Sigmoid colon (tissue), 7 donors: ENCODE results near the gene TNFAIP8. TPM values are rescaled to one million over a fixed set of nuclear protein-coding genes. Genes with fewer than 3 reads are reported as not detected.

Source experiments
- DNase-seq: peaks from one replicate; pipeline ENCODE4 v3.0.0-alpha.2; 2019
- H3K27ac ChIP-seq, 4 donors: fragments of 200-600 bp; sonication (generic); one replicate each; pipeline ENCODE4 v1.5.1; 2016 to 2019; ENCODE audit warnings: mild to moderate bottlenecking in 1 of 4
- H3K27me3 ChIP-seq, 3 donors: fragments of 200-600 bp; sonication (generic); one replicate each; pipeline ENCODE4 v1.5.1; 2019; ENCODE audit warnings: mild to moderate bottlenecking in 1 of 3
- H3K36me3 ChIP-seq, 4 donors: fragments of 200-600 bp; sonication (generic); one replicate each; pipeline ENCODE4 v1.5.1; 2016 to 2019
- H3K4me1 ChIP-seq, 4 donors: fragments of 200-600 bp; sonication (generic); one replicate each; pipeline ENCODE4 v1.5.1; 2017 to 2019
- H3K4me3 ChIP-seq, 4 donors: fragments of 200-600 bp; sonication (generic); one replicate each; pipeline ENCODE4 v1.5.1; 2017 to 2019; ENCODE audit warnings: mild to moderate bottlenecking in 2 of 4, moderate library complexity in 1 of 4
- H3K9me3 ChIP-seq, 4 donors: fragments of 200-600 bp in 3 of 4; sonication (generic) in 3 of 4; one replicate each; pipeline versions ENCODE4 v1.5.1 to v1.6.1; 2013 to 2019
- EP300 ChIP-seq, 4 donors: sonication (generic); formaldehyde crosslinking; IDR thresholded peaks; one replicate each; pipeline ENCODE4 v1.6.1; 2017; ENCODE audit warnings: antibody characterized with exemption in 4 of 4
- POLR2A ChIP-seq, 2 donors: fragments of 450-650 bp; IDR thresholded peaks; one replicate each; pipeline ENCODE4 v1.6.1; 2016; ENCODE audit warnings: antibody characterized with exemption in 2 of 2, mild to moderate bottlenecking in 2 of 2, moderate library complexity in 2 of 2
- POLR2AphosphoS5 ChIP-seq, 4 donors: sonication (generic); formaldehyde crosslinking; IDR thresholded peaks; one replicate each; pipeline ENCODE4 v1.6.1; 2017; ENCODE audit warnings: antibody characterized with exemption in 4 of 4
- WGBS, 2 donors: extraction: QIAGEN DNeasy Blood & Tissue Kit; methylation state at CpG; one replicate each; pipeline ENCODE4 v1.1.7; 2013; 5-methylcytosine and 5-hydroxymethylcytosine counted together
- intact Hi-C: fragments of 100-400 bp; cut with DNase I; formaldehyde crosslinking; loops from one replicate; pipeline ENCODE4 v1.15.1; 2023
- polyA plus RNA-seq, 3 donors: library from polyadenylated mRNA; stranded (reverse); fragments of 200-250 nt; gene quantifications; one replicate each; pipeline ENCODE4 v1.2.3, GENCODE V29; 2013
- total RNA-seq, 4 donors: library from RNA; depleted of rRNA; stranded (reverse); fragments of >200 nt; gene quantifications; one replicate each; pipeline ENCODE4 v1.1.0, GENCODE V29; 2016
- TF ChIP-seq, protein P1 (sequence below), 4 experiments: fragments of 450-650 bp in 3 of 4; fragments of 200-600 bp in 1 of 4; IDR thresholded peaks; one replicate each; pipeline ENCODE4 v1.5.1; 2016 to 2019; ENCODE audit warnings: antibody characterized with exemption in 4 of 4, mild to moderate bottlenecking in 3 of 4, moderate library complexity in 2 of 4
- donor health status: healthy with polysubstance abuse.
- donor health status: Bipolar disorder and iron deficiency.
- donor health status: healthy.

The TNFAIP8 gene
- total and polyA plus RNA-seq, 7 donors: 6.9 to 55.8 (median 14.8) TPM

DNA sequence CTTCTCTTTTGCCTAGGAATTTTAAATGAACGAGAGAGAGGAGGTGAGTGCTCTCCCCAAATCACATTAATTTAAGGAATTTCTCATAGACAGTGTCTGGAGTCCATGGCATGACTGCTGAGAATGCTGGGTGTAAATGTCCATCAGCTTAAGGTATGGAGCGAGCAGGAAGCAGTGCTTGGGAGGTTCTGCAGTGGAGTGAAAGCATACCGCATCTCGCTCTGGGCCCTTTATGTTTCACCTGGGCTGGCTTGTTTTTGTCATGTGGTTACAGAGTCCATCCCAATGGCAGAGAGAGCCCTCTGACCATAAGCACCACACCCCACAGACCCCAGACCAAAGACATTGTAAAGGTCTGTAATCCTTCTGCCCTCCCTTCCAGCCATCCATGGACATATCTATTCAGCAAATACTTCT is 20.6 kb upstream of the TNFAIP8 start:
- Histone ChIP-seq H3K9me3 (no peaks in the 10 kb centered on the region), H3K27me3 (no peaks in the 10 kb centered on the region), H3K36me3 (no peaks in the 10 kb centered on the region), H3K4me3 (no peak overlapping the region), H3K27ac (peak overlapping the region in 2 of 4 donors; percentile 39 to 51), H3K4me1 (peaks cover 0 to 33% (median 21%) of the 10 kb centered on the region in 4 donors)
- no peak for DNase-seq
- 80 to 90% methylated on average over 4 of the region's 4 CpGs for WGBS, 2 donors
- TF ChIP-seq POLR2A (IDR thresholded peaks at IDR 0.05): no peak
- TF ChIP-seq, protein P1, sequence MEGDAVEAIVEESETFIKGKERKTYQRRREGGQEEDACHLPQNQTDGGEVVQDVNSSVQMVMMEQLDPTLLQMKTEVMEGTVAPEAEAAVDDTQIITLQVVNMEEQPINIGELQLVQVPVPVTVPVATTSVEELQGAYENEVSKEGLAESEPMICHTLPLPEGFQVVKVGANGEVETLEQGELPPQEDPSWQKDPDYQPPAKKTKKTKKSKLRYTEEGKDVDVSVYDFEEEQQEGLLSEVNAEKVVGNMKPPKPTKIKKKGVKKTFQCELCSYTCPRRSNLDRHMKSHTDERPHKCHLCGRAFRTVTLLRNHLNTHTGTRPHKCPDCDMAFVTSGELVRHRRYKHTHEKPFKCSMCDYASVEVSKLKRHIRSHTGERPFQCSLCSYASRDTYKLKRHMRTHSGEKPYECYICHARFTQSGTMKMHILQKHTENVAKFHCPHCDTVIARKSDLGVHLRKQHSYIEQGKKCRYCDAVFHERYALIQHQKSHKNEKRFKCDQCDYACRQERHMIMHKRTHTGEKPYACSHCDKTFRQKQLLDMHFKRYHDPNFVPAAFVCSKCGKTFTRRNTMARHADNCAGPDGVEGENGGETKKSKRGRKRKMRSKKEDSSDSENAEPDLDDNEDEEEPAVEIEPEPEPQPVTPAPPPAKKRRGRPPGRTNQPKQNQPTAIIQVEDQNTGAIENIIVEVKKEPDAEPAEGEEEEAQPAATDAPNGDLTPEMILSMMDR (IDR thresholded peaks at IDR 0.05): no peak
- TF ChIP-seq POLR2AphosphoS5 (IDR thresholded peaks at IDR 0.05): no peak
- TF ChIP-seq EP300 (IDR thresholded peaks at IDR 0.05): no peak
- intact Hi-C loops: loop anchor here (2.0 to 10.0 kb wide), 3 partner anchors 66 to 348 kb away; partner anchors contain the start of genes DMXL1 and DTWD2

DNA sequence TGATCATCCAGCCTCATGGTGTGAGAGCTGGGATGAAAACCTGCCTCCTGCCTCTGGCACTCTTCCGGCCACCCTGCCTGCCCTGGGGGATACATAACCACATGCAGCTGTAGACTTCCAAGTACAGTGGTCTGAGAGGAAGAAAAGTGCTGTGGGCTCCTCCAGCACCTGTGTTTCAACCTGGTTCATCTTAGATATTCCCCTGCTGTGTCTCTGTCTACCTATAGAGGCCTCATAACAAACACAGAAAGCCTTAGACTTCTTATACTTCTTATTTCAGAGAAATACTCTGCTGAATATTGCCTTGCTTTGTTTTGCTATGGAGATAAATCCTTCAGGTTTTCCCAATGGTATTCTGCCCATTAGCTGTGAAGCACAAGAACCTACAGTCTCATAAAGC is 19.6 kb upstream of the TNFAIP8 start:
- Histone ChIP-seq H3K36me3 (no peaks in the 10 kb centered on the region), H3K4me1 (peaks cover 0 to 25% (median 14%) of the 10 kb centered on the region in 4 donors), H3K27me3 (no peaks in the 10 kb centered on the region), H3K9me3 (no peaks in the 10 kb centered on the region), H3K4me3 (no peak overlapping the region), H3K27ac (no peak overlapping the region)
- no peak for DNase-seq
- intact Hi-C loops: loop anchor here (5.0 to 10.0 kb wide), 2 partner anchors 261 to 349 kb away; partner anchors contain the start of genes DMXL1 and DTWD2
- WGBS, 2 donors: 63 to 90% methylated on average over 1 of the region's 1 CpG
- TF ChIP-seq POLR2A (IDR thresholded peaks at IDR 0.05): no peak
- TF ChIP-seq EP300 (IDR thresholded peaks at IDR 0.05): no peak
- TF ChIP-seq, protein P1 (IDR thresholded peaks at IDR 0.05): no peak
- no peak for TF ChIP-seq POLR2AphosphoS5 (IDR thresholded peaks at IDR 0.05)

DNA sequence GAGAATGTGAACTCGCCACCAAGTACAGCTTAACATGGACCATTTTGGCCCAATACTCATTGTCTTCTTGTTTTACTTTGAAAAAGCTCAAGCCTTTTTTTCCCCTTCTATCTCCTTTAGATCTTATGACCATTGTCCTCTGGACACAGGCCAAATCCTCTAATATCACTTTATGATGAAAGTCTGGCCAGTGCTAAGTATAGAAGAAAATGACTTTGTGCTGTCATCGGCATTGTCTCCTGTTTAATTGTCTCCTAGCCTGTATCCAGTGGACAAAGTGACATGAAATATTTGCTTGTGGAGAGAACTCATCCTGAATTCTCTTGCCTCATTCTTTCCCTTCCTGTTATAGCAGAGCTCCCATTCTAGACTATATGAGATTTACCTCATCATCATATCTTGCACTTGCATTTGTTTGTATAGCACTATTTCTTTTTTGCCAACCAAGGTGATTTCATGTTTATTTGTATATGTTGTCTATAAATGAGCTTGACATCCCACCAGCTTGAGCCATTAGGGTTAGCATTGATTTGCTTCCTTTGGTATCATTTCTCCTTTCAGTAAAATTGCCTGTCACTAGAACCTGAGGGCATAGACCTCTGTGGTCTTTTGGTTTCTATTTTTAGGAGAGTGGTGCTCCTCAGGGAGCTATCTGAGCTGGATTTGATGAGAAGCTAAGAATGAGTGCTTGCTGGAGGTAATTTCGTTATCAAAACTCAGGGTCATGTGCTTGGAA is 18.8 kb upstream of the TNFAIP8 start:
- Histone ChIP-seq H3K4me1 (peaks cover 0 to 25% (median 14%) of the 10 kb centered on the region in 4 donors), H3K9me3 (no peaks in the 10 kb centered on the region), H3K4me3 (no peak overlapping the region), H3K27me3 (no peaks in the 10 kb centered on the region), H3K36me3 (no peaks in the 10 kb centered on the region), H3K27ac (no peak overlapping the region)
- TF ChIP-seq, protein P1 (IDR thresholded peaks at IDR 0.05): no peak
- no peak for TF ChIP-seq POLR2A (IDR thresholded peaks at IDR 0.05)
- WGBS, 2 donors: 67 to 69% methylated on average over 3 of the region's 3 CpGs
- intact Hi-C loops: loop anchor here (5.0 to 10.0 kb wide), 2 partner anchors 262 to 350 kb away; partner anchors contain the start of genes DMXL1 and DTWD2
- no peak for DNase-seq

DNA sequence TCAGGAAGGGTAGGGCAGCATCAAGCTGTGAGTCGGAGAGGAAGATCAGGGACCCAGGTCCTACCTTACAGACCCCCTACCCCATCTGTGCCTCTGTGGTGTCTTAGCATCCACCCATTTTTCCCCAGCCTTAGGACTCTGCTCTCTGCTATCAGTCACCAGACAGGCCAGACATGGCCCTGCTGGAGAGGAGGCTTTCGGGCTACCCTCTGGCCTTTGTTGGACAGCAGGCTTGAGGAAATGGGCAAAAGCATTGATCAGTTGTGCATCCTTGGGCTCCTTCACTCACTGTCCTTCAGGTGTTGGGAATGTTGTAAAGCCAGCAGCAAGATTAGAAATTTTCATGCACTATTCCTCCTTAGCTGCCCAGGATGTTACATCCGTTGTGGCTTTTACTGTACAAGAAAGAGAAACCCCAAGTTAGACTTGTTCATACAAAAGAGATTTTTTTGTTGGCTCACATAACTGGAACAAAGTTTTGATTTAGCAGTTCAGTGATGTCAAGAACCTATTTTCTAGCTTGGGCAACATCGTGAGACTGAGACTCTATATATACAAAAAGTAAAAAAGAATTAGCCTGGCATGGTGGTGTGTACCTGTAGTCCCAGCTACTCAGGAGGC is 17.4 kb upstream of the TNFAIP8 start:
- Histone ChIP-seq H3K9me3 (no peaks in the 10 kb centered on the region), H3K27me3 (no peaks in the 10 kb centered on the region), H3K27ac (no peak overlapping the region), H3K4me3 (no peak overlapping the region), H3K4me1 (peaks cover 0 to 39% (median 25%) of the 10 kb centered on the region in 4 donors), H3K36me3 (no peaks in the 10 kb centered on the region)
- DNase-seq: no peak
- TF ChIP-seq POLR2A (IDR thresholded peaks at IDR 0.05) (no peak), POLR2AphosphoS5 (IDR thresholded peaks at IDR 0.05) (no peak), EP300 (IDR thresholded peaks at IDR 0.05) (no peak)
- TF ChIP-seq, protein P1 (IDR thresholded peaks at IDR 0.05): no peak
- 67 to 90% methylated on average over 4 of the region's 4 CpGs for WGBS, 2 donors
- intact Hi-C loops: loop anchor here (5.0 to 10.0 kb wide), 2 partner anchors 264 to 351 kb away; partner anchors contain the start of genes DMXL1 and DTWD2
